Trophoblast cell (in vitro differentiated cells and primary cell): ENCODE data around the gene CACTIN.

Source experiments
- DNase-seq, 2 donors: peaks; one replicate each; pipeline ENCODE4 v3.0.0-alpha.2; 2016
- H2AFZ ChIP-seq: 2 replicates; pipeline ENCODE4 v1.6.1; 2013; ENCODE audit warnings: low read length, moderate library complexity, mild to moderate bottlenecking; ENCODE audit not compliant: insufficient read depth, poor library complexity
- H2AK5ac ChIP-seq: 2 replicates; pipeline ENCODE4 v1.6.1; 2013; ENCODE audit warnings: mild to moderate bottlenecking, low read length
- H2BK120ac ChIP-seq: 2 replicates; pipeline ENCODE4 v1.6.1; 2013; ENCODE audit warnings: low read length, mild to moderate bottlenecking, moderate library complexity; ENCODE audit not compliant: insufficient read depth, poor library complexity
- H2BK12ac ChIP-seq: 2 replicates; pipeline ENCODE4 v1.6.1; 2013; ENCODE audit warnings: mild to moderate bottlenecking, low read length, moderate library complexity
- H2BK5ac ChIP-seq: 2 replicates; pipeline ENCODE4 v1.6.1; 2013; ENCODE audit warnings: low read length, low read depth, moderate library complexity, mild to moderate bottlenecking; ENCODE audit not compliant: poor library complexity
- H3K14ac ChIP-seq: 2 replicates; pipeline ENCODE4 v1.6.1; 2013; ENCODE audit warnings: mild to moderate bottlenecking, low read length
- H3K18ac ChIP-seq: 2 replicates; pipeline ENCODE4 v1.6.1; 2013; ENCODE audit warnings: mild to moderate bottlenecking, low read length
- H3K23ac ChIP-seq: 2 replicates; pipeline ENCODE4 v1.6.1; 2013; ENCODE audit warnings: low read length
- H3K27ac ChIP-seq: 2 replicates; pipeline ENCODE4 v1.5.1; 2013; ENCODE audit warnings: low read depth, mild to moderate bottlenecking, inconsistent platforms, low read length, moderate library complexity
- H3K27me3 ChIP-seq: 2 replicates; pipeline ENCODE4 v1.6.1; 2013; ENCODE audit warnings: inconsistent platforms, mild to moderate bottlenecking, low read length, moderate library complexity; ENCODE audit not compliant: insufficient read depth
- H3K36me3 ChIP-seq, 2 experiments: 1 replicate in 1 of 2; 2 replicates in 1 of 2; pipeline ENCODE4 v1.6.1; 2013; ENCODE audit warnings: low read length in 2 of 2, mild to moderate bottlenecking in 2 of 2, moderate library complexity in 1 of 2; ENCODE audit not compliant: insufficient read depth in 2 of 2, control insufficient read depth in 1 of 2
- H3K4ac ChIP-seq: 2 replicates; pipeline ENCODE4 v1.6.1; 2013; ENCODE audit warnings: low read depth, mild to moderate bottlenecking, low read length, moderate library complexity
- H3K4me1 ChIP-seq, 2 experiments: 1 replicate in 1 of 2; 2 replicates in 1 of 2; pipeline ENCODE4 v1.6.1; 2013; ENCODE audit warnings: low read length in 2 of 2, mild to moderate bottlenecking in 2 of 2, moderate library complexity in 1 of 2; ENCODE audit not compliant: insufficient read depth in 2 of 2, control insufficient read depth in 1 of 2
- H3K4me2 ChIP-seq: 2 replicates; pipeline ENCODE4 v1.6.1; 2013; ENCODE audit warnings: inconsistent platforms, mild to moderate bottlenecking, low read length, moderate library complexity
- H3K4me3 ChIP-seq: 2 replicates; pipeline ENCODE4 v1.5.1; 2013; ENCODE audit warnings: mild to moderate bottlenecking, low read depth, low read length, inconsistent platforms
- H3K79me1 ChIP-seq: one replicate; pipeline ENCODE4 v1.6.1; 2013; ENCODE audit warnings: low read length
- H3K79me2 ChIP-seq: 2 replicates; pipeline ENCODE4 v1.6.1; 2013; ENCODE audit warnings: low read length, mild to moderate bottlenecking; ENCODE audit not compliant: control insufficient read depth, insufficient read depth, poor library complexity
- H3K9ac ChIP-seq: 2 replicates; pipeline ENCODE4 v1.6.1; 2013; ENCODE audit warnings: mild to moderate bottlenecking, low read length
- H3K9me3 ChIP-seq: 2 replicates; pipeline ENCODE4 v1.6.1; 2013; ENCODE audit warnings: low read depth, mild to moderate bottlenecking, control low read depth, inconsistent platforms, low read length; ENCODE audit not compliant: insufficient read depth
- H4K12ac ChIP-seq: 2 replicates; pipeline ENCODE4 v1.6.1; 2013; ENCODE audit warnings: low read depth, mild to moderate bottlenecking, low read length, moderate library complexity
- H4K8ac ChIP-seq: 2 replicates; pipeline ENCODE4 v1.6.1; 2013; ENCODE audit warnings: low read depth, mild to moderate bottlenecking, low read length, moderate library complexity
- H4K91ac ChIP-seq: one replicate; pipeline ENCODE4 v1.6.1; 2013; ENCODE audit warnings: low read depth, mild to moderate bottlenecking, low read length, moderate library complexity
- WGBS: extraction: QIAGEN DNeasy Blood & Tissue Kit; methylation state at CpG from one replicate; pipeline ENCODE4 v1.1.7; 2013; ENCODE audit warnings: missing lambda C conversion rate; ENCODE audit not compliant: insufficient read length, insufficient coverage; ENCODE audit errors: extremely low coverage; 5-methylcytosine and 5-hydroxymethylcytosine counted together

Gene CACTIN

DNA sequence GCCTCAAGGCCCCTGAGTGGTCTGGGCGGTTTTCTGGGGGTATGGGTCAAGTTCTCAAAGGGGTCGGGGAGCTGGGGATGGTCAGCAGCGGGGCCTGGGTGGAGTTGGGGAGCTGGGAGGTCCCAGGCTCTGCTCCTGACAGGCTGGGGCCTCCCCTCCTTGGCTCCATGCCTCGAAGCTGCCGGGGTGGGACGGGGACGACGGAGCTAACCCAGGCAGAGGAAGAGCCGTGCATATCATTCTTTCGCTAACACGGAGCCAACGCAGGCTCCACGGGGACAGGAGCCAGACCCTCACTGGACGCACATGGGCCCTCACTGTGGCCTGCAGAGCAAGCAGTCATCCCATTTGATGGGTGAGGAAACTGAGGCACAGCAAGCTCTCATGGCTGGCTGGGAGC is 25.8 kb upstream of the CACTIN start:
- Histone ChIP-seq H3K14ac (no peak overlapping the region), H4K12ac (no peak overlapping the region), H2AK5ac (no peak overlapping the region), H3K79me2 (no peaks in the 10 kb centered on the region), H3K79me1 (no peaks in the 10 kb centered on the region), H3K23ac (no peak overlapping the region), H3K9ac (no peak overlapping the region), H4K8ac (no peak overlapping the region), H3K4me1 (no peaks in the 10 kb centered on the region), H3K4me3 (no peak overlapping the region), H3K36me3 (peaks cover 65 to 70% of the 10 kb centered on the region in 2 experiments), H2BK120ac (no peak overlapping the region), H3K4me2 (no peak overlapping the region), H3K4ac (no peak overlapping the region), H2BK12ac (no peak overlapping the region), H3K18ac (no peak overlapping the region), H4K91ac (no peak overlapping the region), H3K9me3 (peaks cover 3% of the 10 kb centered on the region), H3K27me3 (no peaks in the 10 kb centered on the region), H3K27ac (no peak overlapping the region), H2BK5ac (no peak overlapping the region), H2AFZ (no peak overlapping the region)
- no CpG with 5 or more reads among the region's 14 CpGs for WGBS
- no peak for DNase-seq

GRCh38 chr19:3651684-3652083 is 25.1 kb upstream of the CACTIN start:
- Histone ChIP-seq H3K14ac (no peak overlapping the region), H3K27ac (no peak overlapping the region), H3K4ac (no peak overlapping the region), H3K9ac (no peak overlapping the region), H3K23ac (no peak overlapping the region), H3K79me1 (no peaks in the 10 kb centered on the region), H4K91ac (no peak overlapping the region), H4K8ac (no peak overlapping the region), H2BK120ac (no peak overlapping the region), H2AFZ (no peak overlapping the region), H3K79me2 (no peaks in the 10 kb centered on the region), H2BK5ac (no peak overlapping the region), H3K9me3 (no peaks in the 10 kb centered on the region), H3K4me1 (no peaks in the 10 kb centered on the region), H3K18ac (no peak overlapping the region), H3K27me3 (no peaks in the 10 kb centered on the region), H3K36me3 (peaks cover 64 to 69% of the 10 kb centered on the region in 2 experiments), H4K12ac (no peak overlapping the region), H2BK12ac (no peak overlapping the region), H3K4me3 (no peak overlapping the region), H3K4me2 (no peak overlapping the region), H2AK5ac (no peak overlapping the region)
- no CpG with 5 or more reads among the region's 33 CpGs for WGBS
- DNase-seq = no peak

DNA sequence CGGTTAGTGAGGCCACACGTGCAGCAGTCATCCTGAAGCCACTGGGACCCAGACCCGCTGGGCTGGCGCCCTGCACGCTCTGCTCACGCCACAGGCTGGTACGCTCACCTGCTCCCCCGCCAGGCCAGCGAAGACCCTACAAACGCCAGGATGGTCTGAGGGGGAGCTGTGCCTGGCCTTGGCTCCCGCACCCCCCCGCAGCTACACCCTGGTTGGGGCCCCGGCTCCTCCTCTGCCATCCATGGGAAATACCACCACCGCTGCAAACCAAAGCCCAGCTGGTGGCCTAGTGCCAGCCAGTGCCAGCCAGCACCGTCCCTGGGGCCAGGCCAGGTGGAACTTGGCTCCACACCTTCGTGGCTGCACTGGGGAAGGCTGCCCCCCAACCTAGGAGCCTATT is 23.3 kb upstream of the CACTIN start:
- H3K23ac ChIP-seq = no peak overlapping the region
- no CpG with 5 or more reads among the region's 16 CpGs for WGBS
- H4K91ac ChIP-seq = no peak overlapping the region
- H3K36me3 ChIP-seq = peaks cover 67 to 72% of the 10 kb centered on the region in 2 experiments
- H3K4me2 ChIP-seq = no peak overlapping the region
- H4K8ac ChIP-seq = no peak overlapping the region
- H3K4me1 ChIP-seq = no peaks in the 10 kb centered on the region
- H3K14ac ChIP-seq = no peak overlapping the region
- no peak overlapping the region for H3K4ac ChIP-seq
- H3K27me3 ChIP-seq = no peaks in the 10 kb centered on the region
- no peak overlapping the region for H2BK12ac ChIP-seq
- no peak overlapping the region for H3K9ac ChIP-seq
- no peak overlapping the region for H2BK120ac ChIP-seq
- no peaks in the 10 kb centered on the region for H3K79me1 ChIP-seq
- DNase-seq = no peak
- no peak overlapping the region for H4K12ac ChIP-seq
- H2BK5ac ChIP-seq = no peak overlapping the region
- no peak overlapping the region for H3K18ac ChIP-seq
- H3K27ac ChIP-seq = no peak overlapping the region
- H3K4me3 ChIP-seq = no peak overlapping the region
- H3K9me3 ChIP-seq = no peaks in the 10 kb centered on the region
- no peaks in the 10 kb centered on the region for H3K79me2 ChIP-seq
- no peak overlapping the region for H2AFZ ChIP-seq
- no peak overlapping the region for H2AK5ac ChIP-seq

DNA sequence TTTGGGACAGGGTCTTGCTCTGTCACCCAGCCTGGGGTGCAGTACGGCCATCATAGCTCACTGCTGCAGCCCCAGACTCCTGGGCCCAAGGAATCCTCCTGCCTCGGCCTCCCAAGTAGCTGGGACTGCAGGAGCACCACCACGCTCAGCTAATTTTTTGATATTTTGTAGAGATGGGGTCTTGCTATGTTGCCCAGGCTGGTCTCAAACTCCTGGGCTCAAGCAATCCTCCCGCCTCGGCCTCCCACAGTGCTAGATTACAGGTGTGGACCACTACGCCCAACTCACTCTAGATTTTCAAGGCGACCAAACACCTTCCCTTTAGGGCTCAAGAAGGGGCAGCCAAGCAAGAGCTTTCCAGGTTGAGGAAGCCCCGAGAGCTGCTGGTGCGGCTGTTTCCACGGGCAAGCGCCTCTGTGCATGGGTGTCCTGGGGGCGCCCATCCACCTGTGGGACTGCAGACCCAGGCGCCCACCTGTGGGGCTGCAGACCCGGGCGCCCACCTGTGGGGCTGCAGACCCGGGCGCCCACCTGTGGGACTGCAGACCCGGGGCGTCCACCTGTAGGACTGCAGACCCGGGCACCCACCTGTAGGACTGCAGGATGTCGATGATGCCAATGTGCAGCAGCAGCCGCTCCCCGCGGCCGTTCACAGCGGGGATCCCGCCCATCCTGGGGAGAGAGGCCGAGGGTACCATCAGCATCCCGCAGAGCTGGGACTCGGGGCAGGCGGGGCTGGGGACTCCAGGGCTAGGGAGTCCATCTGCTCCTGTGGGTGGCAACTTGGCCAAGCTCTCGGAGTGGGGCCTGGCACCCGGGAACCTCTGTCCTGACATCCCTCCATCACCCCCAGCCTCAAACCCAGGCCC is 21.7 kb upstream of the CACTIN start:
- Histone ChIP-seq H3K79me2 (no peaks in the 10 kb centered on the region), H2BK12ac (no peak overlapping the region), H3K23ac (no peak overlapping the region), H4K12ac (no peak overlapping the region), H3K4me1 (no peaks in the 10 kb centered on the region), H4K8ac (no peak overlapping the region), H2BK120ac (no peak overlapping the region), H3K9ac (no peak overlapping the region), H3K27me3 (no peaks in the 10 kb centered on the region), H2BK5ac (no peak overlapping the region), H3K27ac (no peak overlapping the region), H2AK5ac (no peak overlapping the region), H3K4me3 (no peak overlapping the region), H3K4ac (no peak overlapping the region), H3K18ac (no peak overlapping the region), H4K91ac (no peak overlapping the region), H3K79me1 (no peaks in the 10 kb centered on the region), H3K14ac (no peak overlapping the region), H3K4me2 (no peak overlapping the region), H3K36me3 (peaks cover 70 to 78% of the 10 kb centered on the region in 2 experiments), H2AFZ (no peak overlapping the region), H3K9me3 (peaks cover 2% of the 10 kb centered on the region)
- DNase-seq = no peak
- whole genome bisulfite sequencing = no CpG with 5 or more reads among the region's 33 CpGs
